Measurements from ENCODE around the gene SPON1. TPM values are rescaled to one million over a fixed set of nuclear protein-coding genes. Genes with fewer than 3 reads are reported as not detected.

Gene SPON1
- total RNA-seq, 1 experiment from 2014 or later: 0.20 TPM

DNA sequence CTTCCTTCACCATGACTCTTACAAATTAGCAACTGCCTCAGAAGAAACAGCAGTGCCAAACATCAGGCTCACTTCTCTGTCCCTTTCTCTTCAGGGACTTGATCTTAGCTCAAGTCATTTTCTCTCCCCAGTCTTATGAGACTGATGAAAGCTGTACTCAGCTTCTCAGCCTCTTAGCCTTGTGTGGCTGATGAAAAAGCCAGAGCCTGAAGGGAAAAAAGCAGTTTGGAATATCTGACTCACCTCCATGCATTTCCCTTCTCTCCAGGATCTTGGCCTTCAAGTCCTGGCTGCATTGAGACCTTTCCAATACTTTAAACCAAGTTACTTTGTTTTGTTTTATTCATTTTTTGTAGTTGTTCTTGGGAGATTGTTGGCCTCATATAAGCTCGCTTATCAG, 195.9 kb downstream of the SPON1 start:
- DNase-seq: no peak
- Mint-ChIP-seq H3K4me1 (no peaks in the 10 kb centered on the region), H3K9me3 (peaks cover 40% of the 10 kb centered on the region in 2 experiments), H3K27ac (no peak overlapping the region), H3K36me3 (ENCODE audit: insufficient read depth in 1 of 3, low read depth in 3 of 3) (peaks cover 1 to 28% (median 18%) of the 10 kb centered on the region in 3 experiments; a peak in 5 of 7 replicates), H3K27me3 (ENCODE audit: low read depth) (peaks cover 2% of the 10 kb centered on the region; the same call in 1 of the 2 replicates), H3K4me3 (no peak overlapping the region)
- H3K56ac ChIP-seq (ENCODE audit: insufficient read length, low read depth, low read length): no peak overlapping the region
- H3K4me2 ChIP-seq (ENCODE audit: insufficient read depth, insufficient read length, low read length): no peak overlapping the region
- no peaks in the 10 kb centered on the region for H3K79me1 ChIP-seq (ENCODE audit: insufficient read depth, low read depth, low read length, poor library complexity, severe bottlenecking)
- no peaks in the 10 kb centered on the region for H3K4me1 ChIP-seq (ENCODE audit: insufficient read depth, low read length)
- no peak overlapping the region for H2AK5ac ChIP-seq (ENCODE audit: insufficient read length, low read length)
- H4K5ac ChIP-seq (ENCODE audit: insufficient read length, low read depth, low read length): no peak overlapping the region
- no peaks in the 10 kb centered on the region for H3K23me2 ChIP-seq (ENCODE audit: insufficient read length, low read depth, low read length, poor library complexity, severe bottlenecking)
- H2BK15ac ChIP-seq (ENCODE audit: low read depth, low read length): no peak overlapping the region
- no peak overlapping the region for H3K9ac ChIP-seq (ENCODE audit: extremely low read depth, insufficient read length, low read length)
- no peak overlapping the region for H2BK120ac ChIP-seq (ENCODE audit: low read depth, low read length, poor library complexity, severe bottlenecking)
- H3K4ac ChIP-seq (ENCODE audit: low read depth, low read length): no peak overlapping the region
- no peak overlapping the region for H2BK20ac ChIP-seq (ENCODE audit: low read depth, low read length, poor library complexity, severe bottlenecking)
- H3K79me2 ChIP-seq (ENCODE audit: insufficient read depth, low read length): no peaks in the 10 kb centered on the region
- no peaks in the 10 kb centered on the region for H3K27me3 ChIP-seq (ENCODE audit: insufficient read depth, low read length)
- no peak overlapping the region for H3T11ph ChIP-seq (ENCODE audit: low read length)
- peaks cover 10% of the 10 kb centered on the region for H3K9me3 ChIP-seq (ENCODE audit: control insufficient read depth, low read depth, low read length)
- H2BK12ac ChIP-seq (ENCODE audit: insufficient read length, low read depth, low read length): no peak overlapping the region
- H2BK5ac ChIP-seq (ENCODE audit: insufficient read length, low read length): no peak overlapping the region
- no peak overlapping the region for H3K14ac ChIP-seq (ENCODE audit: insufficient read depth, low read length)
- no peak overlapping the region for H3K27ac ChIP-seq (ENCODE audit: insufficient read length, low read depth, low read length)
- WGBS (ENCODE audit: extremely low coverage, insufficient read length, low lambda C conversion rate): no CpG with 5 or more reads among the region's 1 CpG
- no peak overlapping the region for H3K23ac ChIP-seq (ENCODE audit: insufficient read length, low read depth, low read length)
- no peak overlapping the region for H2AFZ ChIP-seq (ENCODE audit: low read length)
- no peaks in the 10 kb centered on the region for H4K20me1 ChIP-seq (ENCODE audit: control insufficient read depth, insufficient read depth, insufficient read length)
- H3K18ac ChIP-seq (ENCODE audit: insufficient read length, low read depth, low read length): no peak overlapping the region
- H4K91ac ChIP-seq (ENCODE audit: insufficient read length, low read depth, low read length): no peak overlapping the region
- H4K8ac ChIP-seq (replicated peaks; ENCODE audit: insufficient read length, low read depth, low read length): no peak overlapping the region
- TF ChIP-seq CTCF (conservative IDR thresholded peaks at IDR 0.05): no peak

Data from H9 (cell line).